ENCODE measurements around the gene ALG6. TPM values are rescaled to one million over a fixed set of nuclear protein-coding genes. Genes with fewer than 3 reads are reported as not detected.

Gene ALG6
- 19.5 and 20.0 TPM in 2 replicates for total RNA-seq (2014; rRNA removed; shearing (Covaris generic))

GRCh38 chr1:63367215-63368103, at the start of gene ALG6:
Gene ALG6 (plus strand): TSS chr1:63367627. CDS start chr1:63370978, 3,351 bp downstream.
- DNase-seq (ENCODE audit: low spot score): peak; percentile 88

- DNase-seq (ENCODE audit: low spot score): no peak
Measured at GRCh38 chr1:63317817-63318152, 49.6 kb upstream of the ALG6 start.

- no peak for DNase-seq (ENCODE audit: low spot score)
Measured at GRCh38 chr1:63318201-63318979, 49.0 kb upstream of the ALG6 start.

GRCh38 chr1:63319046-63320021, 48.1 kb upstream of the ALG6 start:
- DNase-seq (ENCODE audit: low spot score): no peak

GRCh38 chr1:63320022-63320721, 47.3 kb upstream of the ALG6 start:
- DNase-seq (ENCODE audit: low spot score): no peak

- DNase-seq (ENCODE audit: low spot score): no peak
Measured at GRCh38 chr1:63321066-63321784, 46.2 kb upstream of the ALG6 start.

- no peak for DNase-seq (ENCODE audit: low spot score)
Measured at GRCh38 chr1:63321785-63322113, 45.7 kb upstream of the ALG6 start.

GRCh38 chr1:63322114-63322943, 45.1 kb upstream of the ALG6 start, which contains the start of gene FOXD3:
Gene FOXD3 (plus strand): TSS chr1:63322567. CDS start chr1:63323059, 492 bp downstream.
- DNase-seq (ENCODE audit: low spot score): no peak

- DNase-seq (ENCODE audit: low spot score): no peak
Measured at GRCh38 chr1:63322944-63323864, 44.2 kb upstream of the ALG6 start.

- DNase-seq (ENCODE audit: low spot score): no peak
Measured at GRCh38 chr1:63323865-63324778, 43.3 kb upstream of the ALG6 start.

- DNase-seq (ENCODE audit: low spot score): no peak
Measured at GRCh38 chr1:63324779-63325119, 42.7 kb upstream of the ALG6 start.

GRCh38 chr1:63325279-63325985, 42.0 kb upstream of the ALG6 start:
- DNase-seq (ENCODE audit: low spot score): no peak

- no peak for DNase-seq (ENCODE audit: low spot score)
Measured at GRCh38 chr1:63326106-63326472, 41.3 kb upstream of the ALG6 start.

GRCh38 chr1:63326473-63327380, 40.7 kb upstream of the ALG6 start:
- no peak for DNase-seq (ENCODE audit: low spot score)

- DNase-seq (ENCODE audit: low spot score): peak; percentile 56
Measured at GRCh38 chr1:63327417-63328054, 39.9 kb upstream of the ALG6 start.

Data from A172 (cell line).